Testis (tissue), 3 donors: ENCODE measurements around the gene NEUROD2. TPM values are rescaled to one million over a fixed set of nuclear protein-coding genes. Genes with fewer than 3 reads are reported as not detected.

Experiments used
- DNase-seq: peaks from one replicate; pipeline ENCODE4 v3.0.0-alpha.2; 2019
- H3K27ac ChIP-seq, 2 donors: fragments of 200-600 bp; sonication (generic); one replicate each; pipeline ENCODE4 v1.5.1; 2019
- H3K27me3 ChIP-seq: fragments of 200-600 bp; sonication (generic); one replicate; pipeline ENCODE4 v1.5.1; 2019
- H3K36me3 ChIP-seq: fragments of 200-600 bp; sonication (generic); one replicate; pipeline ENCODE4 v1.5.1; 2017; ENCODE audit warnings: low read depth; ENCODE audit errors: missing control alignments
- H3K4me1 ChIP-seq: fragments of 200-600 bp; sonication (generic); one replicate; pipeline ENCODE4 v1.5.1; 2019
- H3K4me3 ChIP-seq, 2 donors: fragments of 200-600 bp; sonication (generic); one replicate each; pipeline ENCODE4 v1.5.1; 2017 to 2019
- H3K9me3 ChIP-seq: fragments of 200-600 bp; sonication (generic); one replicate; pipeline ENCODE4 v1.5.1; 2017
- CTCF ChIP-seq, 3 experiments: fragments of 450-650 bp in 2 of 3; fragments of 200-600 bp in 1 of 3; sonication (generic) in 1 of 3; IDR thresholded peaks; one replicate each; pipeline ENCODE4 v1.5.1; 2016 to 2019; ENCODE audit warnings: antibody characterized with exemption in 3 of 3, mild to moderate bottlenecking in 2 of 3, moderate library complexity in 1 of 3
- POLR2A ChIP-seq: fragments of 450-650 bp; IDR thresholded peaks from one replicate; pipeline ENCODE4 v1.6.1; 2017; ENCODE audit warnings: antibody characterized with exemption, mild to moderate bottlenecking, moderate library complexity
- WGBS, 2 donors: methylation state at CpG; one replicate each; pipeline ENCODE4 v1.1.5; 2018; 5-methylcytosine and 5-hydroxymethylcytosine counted together
- intact Hi-C: fragments of 100-400 bp; cut with DNase I; formaldehyde crosslinking; loops from one replicate; pipeline ENCODE4 v1.15.1; 2023; ENCODE audit warnings: low total_unique reads
- polyA plus RNA-seq: library from polyadenylated mRNA; stranded (reverse); fragments of 350-450 nt; fragmentation: Illumina TruSeq; extraction: RNeasy Lipid Tissue Mini Kit (QIAGEN cat#74804); gene quantifications from one replicate; pipeline ENCODE4 v1.2.3, GENCODE V29; 2014; ENCODE audit warnings: low read depth, low replicate concordance; ENCODE audit not compliant: insufficient read depth
- total RNA-seq, 2 donors: library from RNA; depleted of rRNA; stranded (reverse); fragments of >200 nt; gene quantifications; one replicate each; pipeline ENCODE4 v1.2.3, GENCODE V29; 2016

The NEUROD2 gene
- total and polyA plus RNA-seq, 3 donors from 2014 or later, result 0.19 TPM; not detected in 2

GRCh38 chr17:39618246-39618913, 10.7 kb upstream of the NEUROD2 start:
- WGBS, 2 donors, result 2 to 3% methylated on average over 31 to 33 of the region's 33 CpGs
- Histone ChIP-seq H3K27me3 (no peaks in the 10 kb centered on the region), H3K9me3 (no peaks in the 10 kb centered on the region), H3K36me3 (no peaks in the 10 kb centered on the region), H3K27ac (no peak overlapping the region), H3K4me3 (peak overlapping the region; percentile 37 to 58), H3K4me1 (peaks cover 4% of the 10 kb centered on the region)
- DNase-seq, result no peak
- TF ChIP-seq POLR2A (no peak), CTCF (IDR thresholded peaks at IDR 0.05) (no peak)
- intact Hi-C loops, result no loop called here

GRCh38 chr17:39617446-39618245, 9.9 kb upstream of the NEUROD2 start:
- intact Hi-C loops, result no loop called here
- Histone ChIP-seq H3K4me3 (peak overlapping the region; percentile 37 to 58), H3K27ac (no peak overlapping the region), H3K4me1 (no peaks in the 10 kb centered on the region), H3K27me3 (no peaks in the 10 kb centered on the region), H3K9me3 (no peaks in the 10 kb centered on the region), H3K36me3 (no peaks in the 10 kb centered on the region)
- WGBS, 2 donors, result 0 to 2% methylated on average over 41 to 48 of the region's 79 CpGs
- peak; percentile 83 for DNase-seq
- TF ChIP-seq POLR2A (no peak), CTCF (IDR thresholded peaks at IDR 0.05) (no peak)

- Histone ChIP-seq H3K27me3 (no peaks in the 10 kb centered on the region), H3K9me3 (no peaks in the 10 kb centered on the region), H3K4me1 (no peaks in the 10 kb centered on the region), H3K27ac (no peak overlapping the region), H3K36me3 (no peaks in the 10 kb centered on the region), H3K4me3 (no peak overlapping the region)
- DNase-seq, result no peak
- intact Hi-C loops, result no loop called here
- WGBS, 2 donors, result 78 to 87% methylated on average over 3 of the region's 3 CpGs
- TF ChIP-seq CTCF (IDR thresholded peaks at IDR 0.05) (no peak), POLR2A (no peak)
Observed at GRCh38 chr17:39617100-39617445, 9.4 kb upstream of the NEUROD2 start.

- WGBS, 2 donors, result 47 to 69% methylated on average over 3 to 6 of the region's 6 CpGs
- no peak for DNase-seq
- H3K27me3 ChIP-seq, result no peaks in the 10 kb centered on the region
- no peaks in the 10 kb centered on the region for H3K9me3 ChIP-seq
- H3K36me3 ChIP-seq, result no peaks in the 10 kb centered on the region
- H3K4me1 ChIP-seq, result no peaks in the 10 kb centered on the region
- H3K27ac ChIP-seq, result no peak overlapping the region
- TF ChIP-seq CTCF (IDR thresholded peaks at IDR 0.05) (no peak), POLR2A (no peak)
- H3K4me3 ChIP-seq, result no peak overlapping the region
- intact Hi-C loops, result no loop called here
Observed at GRCh38 chr17:39615434-39615833, 7.7 kb upstream of the NEUROD2 start.
